ENCODE measurements around the gene CDKN2A.
A peak's percentile ranks its signal among the peaks of the same experiment; 100 is the strongest.

The CDKN2A gene

DNA sequence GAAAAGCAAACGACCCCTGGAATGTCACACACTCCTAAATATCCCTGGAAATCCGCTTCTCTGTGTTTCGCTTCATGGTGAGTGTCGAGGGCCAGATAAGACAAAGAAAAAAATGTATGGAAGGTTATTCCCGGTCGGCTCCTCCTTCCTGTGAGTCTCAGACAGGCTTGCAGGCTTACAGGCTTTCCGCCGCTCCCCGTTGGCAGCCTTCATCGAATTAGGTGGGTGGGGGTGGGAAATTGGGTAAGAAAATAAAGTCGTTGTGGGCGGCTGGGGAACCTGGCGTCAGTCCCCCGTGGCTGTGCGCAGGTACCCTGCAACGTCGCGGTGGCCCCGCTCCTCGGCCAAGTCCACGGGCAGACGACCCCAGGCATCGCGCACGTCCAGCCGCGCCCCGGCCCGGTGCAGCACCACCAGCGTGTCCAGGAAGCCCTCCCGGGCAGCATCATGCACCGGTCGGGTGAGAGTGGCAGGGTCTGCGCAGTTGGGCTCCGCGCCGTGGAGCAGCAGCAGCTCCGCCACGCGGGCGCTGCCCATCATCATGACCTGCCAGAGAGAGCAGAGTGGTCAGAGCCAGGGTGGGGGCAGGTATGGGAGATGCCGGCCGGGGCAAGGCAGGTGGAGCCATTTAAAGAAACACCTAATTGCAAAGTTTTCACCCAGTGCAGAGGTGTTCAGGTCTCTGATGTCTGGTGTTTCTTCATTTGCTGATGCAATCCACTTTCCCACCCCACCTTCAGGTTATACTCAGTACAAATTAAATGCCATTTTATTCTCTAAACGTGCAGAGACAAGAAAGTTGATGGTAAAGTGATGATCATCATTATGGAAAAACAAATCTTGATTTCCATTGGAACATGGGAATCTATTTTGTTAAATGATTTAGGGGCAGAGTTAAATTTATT is 11.8 kb upstream of the CDKN2A start:
- no peak for DNase-seq

DNA sequence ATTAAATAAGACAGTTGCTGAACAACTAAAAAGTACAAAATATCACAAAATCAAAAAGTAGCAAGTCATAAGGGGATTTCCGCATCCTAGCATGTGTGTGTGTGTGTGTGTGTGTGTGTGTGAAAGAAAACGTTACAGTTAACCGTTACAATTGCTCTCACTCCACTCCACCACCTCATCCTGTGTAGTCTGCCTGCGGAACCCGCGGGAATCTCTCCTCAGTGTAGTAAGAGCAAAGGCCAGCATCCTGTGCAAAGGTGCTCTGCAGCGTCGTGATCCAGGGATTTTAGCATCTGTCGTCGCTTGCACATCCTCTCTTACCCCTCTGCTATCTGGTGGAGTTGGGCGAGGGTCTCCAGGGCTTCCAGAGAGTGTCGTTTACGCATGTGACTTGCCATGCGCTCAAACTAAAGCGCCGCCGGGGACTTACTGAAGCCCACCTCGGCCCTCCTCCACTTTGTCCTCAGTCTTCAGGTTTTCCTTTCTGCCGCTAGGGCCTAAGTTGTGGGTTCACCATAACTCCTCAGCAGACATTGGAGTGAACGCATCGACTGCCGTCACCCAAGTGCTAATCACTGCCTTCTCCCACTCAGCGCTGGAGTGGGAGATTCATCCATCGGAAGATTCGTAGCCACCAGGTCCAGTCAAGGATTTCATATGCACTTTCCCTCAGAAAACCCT is 11.0 kb upstream of the CDKN2A start:
- DNase-seq: no peak

DNA sequence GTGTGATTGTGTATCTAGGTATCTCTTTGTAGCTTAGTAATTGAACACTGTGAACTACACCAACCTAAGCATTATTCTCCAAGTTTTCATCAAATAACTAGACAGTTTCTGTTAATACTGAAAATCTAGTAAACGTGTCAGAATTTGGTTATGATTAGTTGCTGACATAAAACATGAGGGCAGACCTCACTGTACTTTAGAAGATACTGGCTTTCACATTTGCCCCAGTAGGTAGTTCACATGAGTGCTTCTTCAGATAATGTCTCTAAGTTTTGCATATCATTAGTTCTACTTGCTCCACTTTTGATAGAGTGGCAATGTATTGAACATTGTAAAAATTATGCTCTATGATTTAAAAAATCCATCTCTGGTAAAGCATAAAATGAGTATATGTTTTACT is 7.8 kb upstream of the CDKN2A start:
- DNase-seq: no peak

DNA sequence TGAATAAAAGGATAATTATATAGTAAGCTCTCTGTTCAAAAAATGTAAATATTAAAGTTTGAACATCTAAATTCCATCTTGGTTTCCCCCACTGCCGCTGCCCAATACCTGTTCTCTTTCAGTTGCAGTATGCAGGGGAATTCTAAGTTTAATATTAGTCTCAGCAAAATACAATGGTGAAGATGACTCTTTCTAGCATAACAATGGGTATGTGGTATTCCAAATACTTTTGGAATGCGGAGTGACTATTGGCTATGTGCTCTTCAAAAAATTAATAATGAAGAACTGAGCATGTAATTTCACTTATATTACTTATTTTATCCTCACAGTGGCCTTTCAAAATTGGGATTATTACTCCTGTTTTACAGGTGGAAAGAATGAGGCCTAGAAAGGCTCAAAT is 3.8 kb upstream of the CDKN2A start:
- no peak for DNase-seq

DNA sequence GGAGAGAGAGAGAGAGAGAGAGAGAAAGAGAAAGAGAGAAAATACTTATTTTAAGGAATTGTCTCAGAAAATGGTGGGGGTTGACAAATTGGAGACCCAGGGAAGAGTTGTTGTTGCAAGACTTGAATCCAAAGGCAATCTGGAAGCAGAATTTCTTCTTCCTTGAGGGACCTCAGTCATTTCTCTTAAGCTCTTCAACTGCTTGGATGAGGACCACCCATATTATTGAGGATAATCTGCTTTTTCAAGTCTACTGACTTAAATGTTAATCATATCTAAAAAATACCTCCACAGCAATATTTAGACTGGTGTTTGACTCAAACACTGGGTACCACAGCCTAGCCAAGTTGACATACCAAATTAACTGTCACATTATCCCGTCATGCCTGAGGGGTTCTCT is 3.3 kb upstream of the CDKN2A start:
- no peak for DNase-seq

DNA sequence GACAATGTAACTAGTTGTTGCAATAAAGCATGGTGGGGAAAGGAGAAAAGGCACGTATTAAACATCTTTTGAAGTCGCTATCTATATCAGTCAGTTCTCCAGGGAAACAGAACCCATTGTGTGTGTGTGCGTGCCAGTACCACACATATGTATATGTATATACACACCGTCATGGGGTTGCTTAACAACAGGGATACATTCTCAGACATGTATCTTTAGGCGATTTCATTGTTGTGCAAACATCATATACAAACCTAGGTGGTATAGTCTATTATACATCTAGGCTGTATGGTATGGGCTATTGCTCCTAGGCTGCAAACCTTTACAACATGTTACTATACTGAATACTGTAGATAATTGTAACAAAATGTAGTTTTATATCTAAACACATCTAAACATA is 2.7 kb upstream of the CDKN2A start:
- DNase-seq: no peak

DNA sequence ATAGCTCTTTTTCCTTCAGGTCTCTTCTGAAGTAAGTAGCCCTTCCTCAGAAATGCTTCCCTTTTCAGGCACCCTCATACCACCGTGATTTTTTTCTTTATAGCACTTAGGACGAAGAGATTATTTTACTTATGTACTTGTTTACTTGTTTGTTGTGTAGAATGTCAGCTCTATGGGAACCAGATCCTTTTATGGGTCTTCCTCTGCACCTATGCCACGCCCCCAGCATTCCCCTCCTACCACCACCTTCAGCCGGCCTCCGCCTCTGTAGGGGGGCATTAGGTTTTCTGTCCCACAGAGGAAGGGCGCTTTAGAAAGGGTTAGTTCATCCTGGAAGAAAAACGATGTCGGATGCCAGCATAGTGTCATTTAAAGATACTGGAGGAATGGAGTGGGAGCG is 2.2 kb upstream of the CDKN2A start:
- no peak for DNase-seq

DNA sequence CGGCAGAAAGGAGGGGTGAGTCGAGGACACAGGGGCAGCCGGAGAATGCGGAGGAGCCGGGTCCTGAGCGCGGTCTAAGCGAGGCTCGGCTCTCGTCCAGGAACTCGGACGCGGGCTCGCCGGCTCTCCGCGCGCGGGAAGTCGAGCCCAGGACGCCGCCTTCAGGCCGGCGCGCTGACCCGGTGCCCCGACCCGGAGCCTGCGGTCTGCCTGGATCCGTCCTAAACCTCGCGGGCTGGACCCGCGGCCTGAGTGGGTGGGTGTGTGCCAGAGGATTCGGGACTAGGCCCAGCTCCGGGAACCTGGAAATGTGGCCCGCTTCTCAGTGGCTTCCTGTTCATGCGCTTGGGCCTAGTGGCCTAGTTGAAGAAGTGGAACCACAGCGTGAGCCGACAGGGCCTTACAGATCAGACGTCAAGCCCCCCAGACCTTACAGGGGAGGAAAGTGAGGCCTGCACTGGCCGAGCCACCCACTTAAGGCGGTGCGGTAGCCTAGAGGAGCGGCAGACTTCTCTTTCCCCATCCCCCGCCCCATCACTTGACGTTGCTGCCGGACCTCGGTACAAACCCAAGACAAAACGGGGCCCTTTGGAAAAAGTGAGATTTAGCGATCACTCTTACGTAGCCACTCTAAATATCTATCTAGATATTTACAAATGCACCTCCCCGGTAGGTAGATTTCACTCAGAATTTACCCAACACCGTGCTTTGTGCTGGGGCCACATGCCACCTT is 1.6 kb upstream of the CDKN2A start:
- peak; percentile 72 for DNase-seq

DNA sequence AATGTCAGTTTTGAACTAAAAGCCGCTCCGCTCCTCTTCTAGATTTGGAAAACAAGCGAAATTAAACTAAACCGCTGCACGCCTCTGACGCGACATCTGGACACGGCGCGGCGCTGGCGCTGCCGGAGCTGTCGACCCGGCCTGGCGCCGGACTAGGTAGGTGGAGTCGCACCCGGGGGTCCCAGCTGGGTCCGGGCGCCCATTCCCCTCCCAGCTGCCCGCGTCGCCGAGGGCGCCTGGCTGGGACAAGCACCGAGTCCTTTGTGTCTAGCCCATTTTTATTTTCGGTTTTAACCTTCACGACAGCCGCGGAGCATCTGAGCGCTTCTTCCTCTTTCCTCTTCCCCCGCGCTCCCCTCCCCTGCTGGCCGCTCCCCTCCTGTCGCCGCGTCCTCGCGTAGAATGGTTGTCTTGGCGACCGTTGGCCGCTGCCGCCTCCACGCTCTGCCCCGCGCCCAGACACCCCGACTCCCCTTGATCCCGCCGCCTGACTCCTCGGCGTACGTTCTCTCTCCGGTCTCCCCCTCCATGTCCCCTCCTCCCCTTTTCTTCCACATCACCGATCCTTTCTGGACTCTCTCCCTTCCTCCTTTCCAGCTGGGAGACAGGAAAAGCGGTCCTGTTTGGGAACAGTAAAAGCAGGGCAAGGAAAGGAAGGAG is 944 bp upstream of the CDKN2A start:
- DNase-seq: peak; percentile 90

DNA sequence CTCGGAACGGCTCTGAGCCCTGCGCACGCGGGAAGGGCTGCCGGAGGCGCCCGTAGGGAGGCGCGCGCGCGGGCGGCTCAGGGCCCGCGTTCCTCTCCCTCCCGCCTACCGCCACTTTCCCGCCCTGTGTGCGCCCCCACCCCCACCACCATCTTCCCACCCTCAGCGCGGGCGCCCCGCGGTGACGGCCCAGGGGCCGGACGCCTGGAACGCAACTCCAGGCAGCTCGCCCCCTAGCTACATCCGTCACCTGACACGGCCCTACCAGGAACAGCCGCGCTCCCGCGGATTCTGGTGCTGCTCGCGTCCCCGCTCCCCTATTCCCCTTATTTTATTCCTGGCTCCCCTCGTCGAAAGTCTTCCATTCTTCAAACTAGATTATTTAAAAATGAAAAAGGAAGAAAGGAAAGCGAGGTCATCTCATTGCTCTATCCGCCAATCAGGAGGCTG is 389 bp upstream of the CDKN2A start, which contains the start of gene CDKN2B-AS1:
CDKN2B-AS1 (plus strand) TSS at position 236 of the 450 bp plus-strand sequence.
- DNase-seq: peak; percentile 81

DNA sequence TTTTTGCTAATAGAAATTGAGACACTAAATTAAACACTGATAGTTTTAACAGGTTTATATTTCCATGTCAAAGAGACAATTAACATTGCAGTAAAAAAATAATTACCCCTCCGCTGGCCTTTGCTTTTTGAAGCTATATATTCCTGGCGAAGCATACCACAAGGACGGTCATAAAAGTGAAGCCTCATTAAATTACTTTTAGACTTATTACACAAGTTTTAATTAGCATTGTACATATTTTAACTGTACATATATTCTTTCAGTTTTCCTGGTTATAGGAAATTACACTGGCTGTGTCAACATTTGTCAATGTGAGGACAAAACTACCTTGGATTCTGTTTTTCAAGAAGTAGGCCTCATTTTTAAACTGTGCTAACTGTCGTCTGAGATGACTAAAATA is 1.2 kb downstream of the CDKN2A start:
- DNase-seq: no peak

DNA sequence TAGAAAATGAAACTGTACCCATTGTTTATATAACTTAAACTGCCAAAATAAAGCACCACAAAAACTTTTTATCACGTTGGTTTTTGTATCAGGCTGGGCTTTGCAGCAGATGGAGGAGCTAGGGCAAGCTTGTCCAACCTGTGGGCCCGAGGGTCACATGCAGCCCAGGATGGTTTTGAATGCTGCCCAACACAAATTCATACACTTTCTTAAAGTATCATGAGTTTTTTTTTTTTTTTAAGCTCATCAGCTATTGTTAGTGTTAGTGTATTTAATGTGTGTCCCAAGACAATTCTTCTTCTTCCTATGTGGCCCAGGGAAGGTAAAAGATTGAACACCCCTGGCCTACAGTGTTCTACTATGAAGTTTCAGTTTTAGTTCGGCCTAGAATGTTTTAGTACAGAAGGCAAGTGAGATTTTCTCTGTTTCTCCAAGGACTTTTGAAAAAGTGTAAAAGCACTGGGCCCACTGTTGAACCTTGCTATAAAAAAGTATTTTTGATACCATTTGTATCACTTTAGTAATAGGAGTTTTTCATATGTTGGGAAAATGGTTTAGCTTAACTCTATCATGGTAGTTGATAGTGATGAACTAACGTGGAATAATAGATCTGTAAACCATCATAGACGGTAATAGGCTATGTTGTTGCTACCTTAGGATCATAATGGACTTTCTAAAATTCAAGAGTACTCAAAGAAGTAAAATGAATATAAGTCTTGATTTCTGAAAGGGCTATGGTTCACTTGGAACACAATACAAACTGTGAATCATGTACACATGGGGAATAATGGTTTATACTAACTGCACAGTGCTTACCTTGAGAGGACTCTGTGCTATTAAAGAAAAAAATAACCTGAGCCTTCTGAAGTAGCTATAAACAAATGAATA is 2.9 kb downstream of the CDKN2A start:
- DNase-seq: no peak

DNA sequence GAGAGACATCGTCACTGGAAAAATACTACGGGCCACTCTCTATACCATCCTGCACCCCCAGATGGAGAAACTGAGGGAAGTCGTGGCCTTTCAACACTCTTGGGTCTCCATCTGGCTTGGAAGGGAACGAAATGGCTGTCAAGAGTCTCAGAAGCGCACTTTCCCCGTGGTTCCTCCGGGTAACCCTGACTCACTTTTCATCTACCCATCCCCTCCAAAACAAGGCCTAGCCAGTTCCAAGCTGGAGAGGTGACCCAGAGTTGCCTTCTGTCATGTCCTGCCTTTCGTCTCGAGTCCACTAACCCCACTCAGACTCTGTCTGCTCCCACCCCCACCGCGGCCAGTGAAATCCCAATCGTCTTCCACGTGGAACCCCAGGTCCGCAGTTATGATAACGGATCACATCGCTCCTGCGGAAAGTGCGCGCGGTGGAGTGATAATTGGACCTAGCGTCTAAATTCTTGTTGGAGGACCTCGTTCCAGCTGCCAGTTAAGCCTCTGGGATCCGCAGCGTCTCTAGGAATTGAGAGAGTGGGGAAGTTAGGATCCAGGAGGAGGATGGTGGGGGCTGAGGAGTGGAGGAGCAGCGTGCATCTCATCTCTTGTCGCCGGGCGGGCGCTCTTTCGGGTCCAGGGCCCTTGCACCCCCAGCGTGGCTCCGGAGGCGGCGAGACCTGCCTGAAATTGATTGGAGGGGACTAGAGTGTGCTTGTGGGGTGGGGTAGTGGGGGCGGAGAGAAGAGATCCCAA is 4.6 kb downstream of the CDKN2A start:
- DNase-seq: no peak

DNA sequence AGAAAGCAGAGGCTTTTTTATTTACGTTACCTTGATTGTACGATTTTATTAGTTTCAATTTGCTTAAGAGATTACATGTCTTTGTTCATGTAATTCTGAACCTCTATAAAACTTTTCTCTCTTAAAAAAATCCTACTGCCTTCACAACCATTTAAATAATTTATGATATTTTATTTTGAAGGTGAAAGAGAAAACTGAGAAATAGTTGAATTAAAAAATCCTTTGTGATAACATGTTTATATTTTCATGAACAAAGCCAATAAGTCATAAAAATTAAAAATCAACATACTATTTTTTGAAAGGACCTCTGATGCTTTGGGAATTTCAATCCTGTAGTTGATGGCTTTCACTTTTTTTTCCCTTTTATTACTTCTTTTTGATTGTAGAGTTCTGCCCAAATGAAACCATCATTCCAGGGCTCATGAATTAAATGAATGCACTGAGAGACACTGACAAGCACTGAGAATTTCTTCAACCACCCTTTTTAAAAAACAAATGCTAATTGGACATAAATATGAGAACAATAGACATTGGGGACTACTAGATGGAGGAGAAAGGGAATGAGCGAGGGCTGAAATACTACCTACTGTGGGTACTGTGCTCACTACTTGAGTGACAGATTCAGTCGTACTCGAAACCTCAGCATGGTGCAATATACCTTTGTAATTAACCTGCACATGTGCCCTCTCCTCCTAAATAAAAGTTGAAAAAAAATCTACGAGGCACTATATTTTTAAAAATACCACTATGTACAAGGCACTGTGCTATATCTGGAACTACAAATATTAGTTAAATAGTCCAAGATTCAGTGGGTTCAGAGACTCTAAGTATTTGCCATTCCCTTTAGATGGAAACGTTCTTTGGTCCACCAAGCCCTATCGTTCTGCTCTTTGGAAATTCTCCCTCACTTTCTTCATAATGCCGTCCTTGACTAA is 5.9 kb downstream of the CDKN2A start:
- no peak for DNase-seq

DNA sequence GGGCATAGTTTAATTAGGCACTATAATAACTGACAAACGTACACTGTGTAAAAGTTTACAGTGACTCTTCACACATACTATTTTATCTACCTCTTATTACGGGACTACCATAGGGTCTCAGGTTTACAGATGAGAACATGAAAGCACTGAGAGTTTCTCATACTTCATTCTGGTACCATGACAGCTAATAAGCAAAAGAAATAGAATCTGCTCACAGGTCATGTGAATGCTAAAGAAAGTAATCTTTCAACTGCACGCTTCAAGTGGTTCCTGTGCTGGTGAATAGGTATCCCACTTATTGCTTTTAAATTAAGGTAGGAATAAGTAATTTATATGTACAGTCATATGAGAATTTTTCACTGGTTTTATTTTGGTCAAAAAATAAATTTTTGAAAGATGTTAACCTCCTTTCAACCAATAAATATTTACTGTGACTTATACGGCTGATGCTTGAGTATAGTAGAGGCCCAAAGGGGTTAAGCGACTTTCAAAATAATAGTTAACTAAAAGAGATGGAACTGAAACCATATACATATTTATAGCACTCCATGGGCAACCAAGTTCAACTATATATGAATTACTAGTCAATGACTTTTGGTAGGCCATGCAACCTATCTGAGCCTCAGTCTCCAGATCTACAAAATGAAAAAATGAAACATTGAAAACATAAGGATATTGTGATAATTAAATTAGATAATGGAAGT is 8.1 kb downstream of the CDKN2A start:
- no peak for DNase-seq

DNA sequence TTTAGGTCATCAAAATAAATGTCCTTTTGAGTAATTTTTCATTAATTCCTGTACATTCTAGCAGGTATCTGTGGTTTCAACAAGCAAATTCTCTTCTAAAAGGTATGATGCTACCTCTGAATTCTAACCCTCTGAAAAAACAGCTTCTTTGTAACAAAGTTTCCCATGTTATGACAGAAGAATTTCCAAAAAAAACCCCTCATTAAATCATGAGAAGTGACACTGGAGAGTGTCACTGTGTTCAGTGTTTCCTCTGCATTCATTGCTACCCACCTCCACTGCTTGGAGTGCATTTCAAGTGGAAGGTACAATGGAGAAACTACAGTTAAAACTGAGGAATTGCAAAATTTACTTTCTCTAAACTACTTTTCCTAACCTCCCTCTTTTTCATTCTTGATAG is 10.1 kb downstream of the CDKN2A start:
- DNase-seq: no peak

DNA sequence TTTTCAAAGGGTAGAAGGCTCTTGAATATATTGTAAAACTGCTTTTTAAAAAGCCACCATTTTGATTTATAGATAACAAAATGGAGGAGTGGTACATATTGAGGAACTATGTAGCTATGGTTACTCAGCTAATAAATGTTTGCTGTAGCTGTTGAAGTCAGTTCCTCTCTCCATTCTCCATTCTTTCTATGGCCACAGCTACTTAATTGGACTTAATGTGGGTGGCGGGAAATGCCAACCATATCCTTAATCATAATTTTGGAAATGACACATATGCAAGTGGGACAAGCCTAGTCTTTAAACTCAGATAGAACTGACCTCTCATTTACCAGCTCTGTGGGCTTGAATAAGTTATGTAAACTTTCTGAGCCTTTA is 10.6 kb downstream of the CDKN2A start:
- DNase-seq: no peak

DNA sequence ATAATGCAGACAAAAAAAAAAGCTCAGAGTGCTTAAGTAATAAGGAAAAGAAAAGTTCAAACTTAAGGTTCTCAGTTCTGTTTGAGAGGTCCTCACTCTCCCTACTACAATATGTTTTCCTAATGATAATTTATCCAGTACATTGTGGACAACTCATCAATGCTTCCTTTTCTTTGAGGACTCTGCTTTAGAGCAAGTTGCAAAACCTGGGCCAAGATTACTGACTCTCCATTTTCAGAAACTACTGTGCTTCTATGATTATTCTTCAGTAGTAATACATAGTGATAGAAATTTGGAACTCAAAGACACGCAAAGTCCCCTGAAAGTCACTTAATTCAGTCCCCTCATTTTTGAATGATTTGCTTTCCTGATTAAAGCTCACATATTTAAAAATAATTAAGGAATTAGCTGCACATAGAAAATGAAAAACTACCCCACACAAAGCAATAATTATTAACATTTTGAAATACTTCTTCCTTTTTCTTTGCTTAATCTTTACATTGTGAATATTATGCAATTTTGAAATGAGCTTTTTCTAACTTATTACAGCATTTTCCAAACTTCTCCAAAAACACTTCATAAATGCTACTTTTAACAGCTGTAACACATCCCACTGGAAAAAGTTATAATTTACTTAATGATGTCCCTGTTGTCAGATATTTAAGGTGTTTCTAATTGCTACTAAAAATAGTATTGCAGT is 11.2 kb downstream of the CDKN2A start:
- no peak for DNase-seq

DNA sequence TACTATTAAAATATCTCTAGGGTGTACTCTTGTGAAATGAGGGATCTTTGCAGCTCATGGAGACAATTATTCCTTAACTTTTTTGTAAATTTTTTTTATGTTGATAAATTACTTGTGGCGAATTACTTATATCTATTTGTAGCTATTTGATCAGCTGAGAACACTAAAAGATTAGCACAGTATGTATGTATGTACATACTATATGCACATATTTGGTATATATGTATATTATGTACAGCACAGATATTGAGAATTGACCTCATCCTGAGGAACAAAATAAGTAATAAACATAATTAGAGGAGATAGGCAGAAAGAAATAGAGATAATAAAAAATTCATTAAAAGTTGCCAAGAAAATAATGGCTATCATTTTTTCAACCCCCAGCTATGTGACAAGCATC is 11.8 kb downstream of the CDKN2A start:
- DNase-seq: no peak

Data from activated effector memory CD4-positive, alpha-beta T cell treated with anti-CD3 and anti-CD28 coated beads, Interleukin-2, amount 50 U/mL, for 16 hours (primary cell).